ENCODE results near the gene HIRA. TPM values are rescaled to one million over a fixed set of nuclear protein-coding genes. Genes with fewer than 3 reads are reported as not detected.

The HIRA gene
- total and polyA plus RNA-seq, 9 of the 15 experiments (the other 6 are each of a cell fraction or from before 2014, with no cell fraction given): 0.96 to 132 (median 58.4) TPM

GRCh38 chr22:19466848-19467752 lies 35.6 kb upstream of the HIRA start (continued):
- TF ChIP-seq ETS1 (conservative IDR thresholded peaks at IDR 0.05; ENCODE audit: control insufficient read depth, low read depth, low read length) (peak; percentile 47; the same call in 1 of the 2 replicates), SUPT5H (IDR thresholded peaks at IDR 0.05) (peak; percentile 25; the same call in 1 of the 2 replicates), NFIC (IDR thresholded peaks at IDR 0.05) (peak; percentile 98), POLR2AphosphoS2 (IDR thresholded peaks at IDR 0.05; ENCODE audit: low read length) (peak; percentile 40; the same call in 1 of the 2 replicates), NFIX (CRISPR knock-in tag; IDR thresholded peaks at IDR 0.05; ENCODE audit: low read depth) (peak; percentile 77), SMARCA5 (IDR thresholded peaks at IDR 0.05) (no peak), POLR2A (conservative IDR thresholded peaks at IDR 0.05) (peak; percentile 36), HMG20A (CRISPR knock-in tag; conservative IDR thresholded peaks at IDR 0.05) (no peak), EWSR1 (IDR thresholded peaks at IDR 0.05; ENCODE audit: borderline replicate concordance, low read depth, partially characterized antibody) (no peak), ZFP91 (CRISPR knock-in tag; IDR thresholded peaks at IDR 0.05) (0 out of 2 replicates have a peak, but pooled peaks have one; percentile 37), USF2 (CRISPR knock-in tag; IDR thresholded peaks at IDR 0.05) (0 out of 2 replicates have a peak, but pooled peaks have one; percentile 18), WHSC1 (IDR thresholded peaks at IDR 0.05; ENCODE audit: low read length) (peak; percentile 94), POLR3A (IDR thresholded peaks at IDR 0.05; ENCODE audit: borderline replicate concordance, extremely low read depth, insufficient read depth, insufficient read length) (no peak), USF1 (CRISPR knock-in tag; IDR thresholded peaks at IDR 0.05) (peak; percentile 59; the same call in 1 of the 2 replicates), TEAD1 (CRISPR knock-in tag; IDR thresholded peaks at IDR 0.05) (0 out of 4 replicates have a peak, but pooled peaks of 1 of the 2 experiments have one; percentile 70), ZBTB11 (CRISPR knock-in tag; IDR thresholded peaks at IDR 0.05) (0 out of 6 replicates have a peak, but pooled peaks of 1 of the 3 experiments have one; percentile 5), PCBP1 (IDR thresholded peaks at IDR 0.05; ENCODE audit: low read depth, low read length, poor library complexity, severe bottlenecking) (no peak), FOXA3 (CRISPR knock-in tag; conservative IDR thresholded peaks at IDR 0.05 in 1 of 2, IDR thresholded peaks at IDR 0.05 in 1 of 2) (peak in 1 of 2 experiments; percentile 76; a peak in 2 of 4 replicates)
